Pulmonary artery endothelial cell (primary cell): ENCODE measurements around the gene METTL9. TPM values are rescaled to one million over a fixed set of nuclear protein-coding genes. Genes with fewer than 3 reads are reported as not detected.

Source experiments
- DNase-seq: peaks from one replicate; pipeline ENCODE4 v3.0.0-alpha.2; 2011; ENCODE audit warnings: low read depth, low spot score
- total RNA-seq: library from RNA; depleted of rRNA; stranded (reverse); fragments of >200 nt; gene quantifications from 2 replicates; pipeline ENCODE4 v1.2.3, GENCODE V29; 2014

The METTL9 gene
- total RNA-seq, 1 donor from 2014 or later: 193 TPM

DNA sequence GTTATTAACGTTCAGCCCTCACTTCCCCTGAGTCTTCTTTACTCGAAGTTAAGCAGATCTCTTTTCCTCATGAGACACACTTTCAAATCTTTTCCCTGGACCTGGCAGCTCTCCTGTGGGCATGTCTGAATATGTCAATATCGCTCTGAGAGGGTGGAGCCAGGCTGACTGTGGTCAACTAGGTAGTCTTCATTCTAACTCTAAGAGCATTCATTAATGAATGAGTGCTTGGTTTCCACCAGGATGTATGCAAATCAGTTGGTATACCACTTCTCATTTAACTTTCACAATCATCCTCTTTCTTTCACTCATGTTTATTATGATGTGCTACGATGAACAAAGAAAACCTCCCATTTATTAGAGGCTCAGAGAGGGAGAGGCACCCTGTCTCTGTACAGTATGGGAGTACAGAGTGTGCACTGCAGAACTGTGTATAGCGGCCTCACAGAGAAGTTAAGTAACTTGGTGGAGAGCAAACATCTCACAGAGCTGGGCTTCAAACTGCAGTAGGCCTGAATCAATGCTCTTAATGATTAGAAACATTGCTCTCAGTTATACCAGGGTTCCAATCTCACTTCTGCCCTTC lies 104.3 kb downstream of the METTL9 start:
- no peak for DNase-seq

DNA sequence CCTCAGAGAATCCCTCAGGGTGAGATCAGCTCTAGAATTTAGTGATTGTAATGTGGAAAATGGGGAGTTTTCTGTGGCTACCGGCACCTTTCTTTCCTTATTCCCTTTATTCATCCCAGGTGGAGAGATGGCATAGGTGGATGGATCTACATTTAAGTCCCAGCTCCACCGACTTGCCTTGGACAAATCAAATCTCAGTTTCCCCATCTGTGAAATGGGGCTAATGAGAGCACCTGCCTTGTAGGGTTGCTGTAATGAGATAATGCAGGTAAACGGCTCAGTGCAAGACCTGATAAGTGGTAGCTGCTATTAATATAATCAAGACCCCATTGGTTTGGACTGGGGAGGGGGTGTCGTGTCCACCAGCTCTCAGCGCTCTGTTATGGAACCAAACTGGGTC lies 104.9 kb downstream of the METTL9 start:
- no peak for DNase-seq

DNA sequence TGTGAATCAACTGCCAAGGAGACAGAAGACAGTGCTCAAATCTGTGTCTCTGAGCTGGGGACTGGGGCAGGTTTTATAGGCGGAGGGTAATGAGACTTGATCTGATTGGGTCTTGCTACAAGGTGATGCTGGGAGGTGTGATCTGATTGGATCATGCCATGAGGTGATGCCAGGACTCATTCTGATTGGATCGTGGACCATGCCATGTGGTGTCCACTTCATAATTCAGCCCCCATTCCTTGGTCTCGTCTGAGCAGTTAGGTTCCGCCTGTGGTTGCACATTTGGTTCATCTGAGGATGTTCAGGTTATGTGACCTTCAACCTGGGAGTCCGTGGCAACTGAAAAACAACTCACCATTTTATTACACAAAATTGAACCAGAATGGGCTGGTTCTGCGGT lies 105.4 kb downstream of the METTL9 start:
- DNase-seq: no peak

Other genes starting within 250 kb of the METTL9 start
- not detected in 2 replicates for gene IGSF6, start 53.0 kb downstream of the METTL9 start, total RNA-seq
- gene OTOA, start 64.4 kb downstream of the METTL9 start, total RNA-seq: 0.11 TPM in 1 of 2 replicates, not detected in the other